ENCODE results near the gene PITRM1. TPM values are rescaled to one million over a fixed set of nuclear protein-coding genes. Genes with fewer than 3 reads are reported as not detected.

Gene PITRM1
- polyA plus RNA-seq, 1 donor (not counting 4 experiments of a cell fraction or from before 2014, with no cell fraction given), result 47.2 TPM

DNA sequence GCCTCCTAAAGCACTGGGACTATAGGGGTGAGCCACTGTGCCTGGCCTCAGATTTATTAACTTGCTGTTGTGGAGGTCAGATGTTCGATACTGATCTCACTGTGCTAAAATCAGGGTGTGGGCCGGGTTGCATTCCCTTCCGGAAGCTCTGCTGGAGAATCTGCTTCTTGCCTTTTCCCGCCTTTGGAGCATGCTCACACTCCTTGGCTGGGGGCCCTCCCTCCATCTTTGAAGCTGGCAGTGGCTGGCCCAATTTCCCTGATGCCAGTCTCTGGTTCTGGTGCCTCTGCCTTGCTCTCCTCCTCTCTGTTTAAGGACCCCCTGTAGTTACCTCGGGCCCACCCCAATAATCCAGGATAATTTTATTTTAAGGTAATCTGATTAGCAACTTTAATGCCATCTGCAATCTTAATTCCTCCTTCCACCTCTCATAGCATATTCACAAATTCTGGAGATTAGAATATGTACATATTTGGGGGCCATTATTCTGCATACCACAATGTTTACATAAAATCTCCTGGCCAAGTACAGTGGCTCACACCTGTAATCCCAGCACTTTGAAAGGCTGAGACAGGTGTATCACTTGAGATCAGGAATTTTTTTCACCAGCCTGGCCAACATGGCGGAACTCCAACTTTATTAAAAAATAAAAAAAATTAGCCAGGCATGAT, 7.9 kb upstream of the PITRM1 start:
- dilution Hi-C loops (cut with MboI; ENCODE audit: extremely low pct_ligation_motif_present, low sequenced_read_pairs), result no loop called here
- no peak for FAIRE-seq

GRCh38 chr10:3179174-3179573, 6.6 kb upstream of the PITRM1 start:
- Histone ChIP-seq H3K4me1 (ENCODE audit: control insufficient read depth, extremely low read depth, insufficient read depth, low read length) (no peaks in the 10 kb centered on the region), H2AFZ (ENCODE audit: control insufficient read depth, low read length) (no peak overlapping the region), H3K9me3 (ENCODE audit: control insufficient read depth, low read depth, low read length) (no peaks in the 10 kb centered on the region), H3K27ac (ENCODE audit: control insufficient read depth, insufficient read depth, low read length) (no peak overlapping the region), H3K36me3 (ENCODE audit: control insufficient read depth in 2 of 2, extremely low read depth in 1 of 2, insufficient read depth in 2 of 2, low read length in 2 of 2) (no peaks in the 10 kb centered on the region), H3K9me1 (ENCODE audit: control insufficient read depth, extremely low read depth, insufficient read depth, low read length) (no peaks in the 10 kb centered on the region), H3K79me2 (ENCODE audit: control insufficient read depth, insufficient read depth, low read length) (no peaks in the 10 kb centered on the region), H3K9ac (ENCODE audit: control insufficient read depth, extremely low read depth, insufficient read depth, low read length) (no peak overlapping the region), H3K27me3 (ENCODE audit: control insufficient read depth, extremely low read depth, insufficient read depth, low read length) (no peaks in the 10 kb centered on the region), H3K4me2 (ENCODE audit: control insufficient read depth, extremely low read depth, insufficient read depth, low read depth, low read length) (no peak overlapping the region), H4K20me1 (ENCODE audit: control insufficient read depth, extremely low read depth, insufficient read depth, low read length) (no peaks in the 10 kb centered on the region), H3K4me3 (ENCODE audit: control insufficient read depth in 2 of 3, extremely low read depth in 1 of 3, insufficient read depth in 2 of 3, low read depth in 1 of 3, low read length in 3 of 3) (no peak overlapping the region)
- FAIRE-seq, result no peak
- TF ChIP-seq, protein P1, sequence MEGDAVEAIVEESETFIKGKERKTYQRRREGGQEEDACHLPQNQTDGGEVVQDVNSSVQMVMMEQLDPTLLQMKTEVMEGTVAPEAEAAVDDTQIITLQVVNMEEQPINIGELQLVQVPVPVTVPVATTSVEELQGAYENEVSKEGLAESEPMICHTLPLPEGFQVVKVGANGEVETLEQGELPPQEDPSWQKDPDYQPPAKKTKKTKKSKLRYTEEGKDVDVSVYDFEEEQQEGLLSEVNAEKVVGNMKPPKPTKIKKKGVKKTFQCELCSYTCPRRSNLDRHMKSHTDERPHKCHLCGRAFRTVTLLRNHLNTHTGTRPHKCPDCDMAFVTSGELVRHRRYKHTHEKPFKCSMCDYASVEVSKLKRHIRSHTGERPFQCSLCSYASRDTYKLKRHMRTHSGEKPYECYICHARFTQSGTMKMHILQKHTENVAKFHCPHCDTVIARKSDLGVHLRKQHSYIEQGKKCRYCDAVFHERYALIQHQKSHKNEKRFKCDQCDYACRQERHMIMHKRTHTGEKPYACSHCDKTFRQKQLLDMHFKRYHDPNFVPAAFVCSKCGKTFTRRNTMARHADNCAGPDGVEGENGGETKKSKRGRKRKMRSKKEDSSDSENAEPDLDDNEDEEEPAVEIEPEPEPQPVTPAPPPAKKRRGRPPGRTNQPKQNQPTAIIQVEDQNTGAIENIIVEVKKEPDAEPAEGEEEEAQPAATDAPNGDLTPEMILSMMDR (optimal IDR thresholded peaks at IDR 0.05 in 1 of 3, IDR thresholded peaks at IDR 0.05 in 1 of 3, conservative IDR thresholded peaks at IDR 0.05 in 1 of 3; ENCODE audit: extremely low read depth in 1 of 3, insufficient read depth in 2 of 3, low read length in 3 of 3), result no peak
- TF ChIP-seq EZH2 (IDR thresholded peaks at IDR 0.05; ENCODE audit: low read length), result no peak
- no peak for DNase-seq (ENCODE audit: low read depth, low spot score)
- dilution Hi-C loops (cut with MboI; ENCODE audit: extremely low pct_ligation_motif_present, low sequenced_read_pairs), result no loop called here

More for the DNA sequence above, 7.9 kb upstream of the PITRM1 start:
- H2AFZ ChIP-seq (ENCODE audit: control insufficient read depth, low read length), result no peak overlapping the region
- no peak overlapping the region for H3K4me2 ChIP-seq (ENCODE audit: control insufficient read depth, extremely low read depth, insufficient read depth, low read depth, low read length)
- H3K27ac ChIP-seq (ENCODE audit: control insufficient read depth, insufficient read depth, low read length), result no peak overlapping the region
- no peaks in the 10 kb centered on the region for H3K4me1 ChIP-seq (ENCODE audit: control insufficient read depth, extremely low read depth, insufficient read depth, low read length)
- no peaks in the 10 kb centered on the region for H4K20me1 ChIP-seq (ENCODE audit: control insufficient read depth, extremely low read depth, insufficient read depth, low read length)
- no peaks in the 10 kb centered on the region for H3K9me3 ChIP-seq (ENCODE audit: control insufficient read depth, low read depth, low read length)
- TF ChIP-seq, protein P1 (optimal IDR thresholded peaks at IDR 0.05 in 1 of 3, IDR thresholded peaks at IDR 0.05 in 1 of 3, conservative IDR thresholded peaks at IDR 0.05 in 1 of 3; ENCODE audit: extremely low read depth in 1 of 3, insufficient read depth in 2 of 3, low read length in 3 of 3), result no peak
- no peak for TF ChIP-seq EZH2 (IDR thresholded peaks at IDR 0.05; ENCODE audit: low read length)
- DNase-seq (ENCODE audit: low read depth, low spot score), result no peak
- H3K9ac ChIP-seq (ENCODE audit: control insufficient read depth, extremely low read depth, insufficient read depth, low read length), result no peak overlapping the region
- H3K4me3 ChIP-seq (ENCODE audit: control insufficient read depth in 2 of 3, extremely low read depth in 1 of 3, insufficient read depth in 2 of 3, low read depth in 1 of 3, low read length in 3 of 3), result no peak overlapping the region
- no peaks in the 10 kb centered on the region for H3K9me1 ChIP-seq (ENCODE audit: control insufficient read depth, extremely low read depth, insufficient read depth, low read length)
- H3K27me3 ChIP-seq (ENCODE audit: control insufficient read depth, extremely low read depth, insufficient read depth, low read length), result no peaks in the 10 kb centered on the region
- H3K79me2 ChIP-seq (ENCODE audit: control insufficient read depth, insufficient read depth, low read length), result no peaks in the 10 kb centered on the region
- H3K36me3 ChIP-seq (ENCODE audit: control insufficient read depth in 2 of 2, extremely low read depth in 1 of 2, insufficient read depth in 2 of 2, low read length in 2 of 2), result no peaks in the 10 kb centered on the region

All from keratinocyte (primary cell).